K562 (cell line): ENCODE data around the gene E2F3. TPM values are rescaled to one million over a fixed set of nuclear protein-coding genes. Genes with fewer than 3 reads are reported as not detected.

ENCODE experiments used
- ARHGAP35 ChIP-seq: fragments of 450-650 bp; IDR thresholded peaks from 2 replicates; pipeline ENCODE4 v1.6.1; 2018; ENCODE audit not compliant: partially characterized antibody
- CHD2 ChIP-seq: IDR thresholded peaks from 2 replicates; pipeline ENCODE4 v1.6.1; 2011; ENCODE audit warnings: low read depth, low read length
- E2F1 ChIP-seq: sonication (generic); formaldehyde crosslinking; IDR thresholded peaks from 2 replicates; pipeline ENCODE4 v1.8.1; 2023; ENCODE audit warnings: mild to moderate bottlenecking, missing genetic modification reagents, moderate library complexity
- EP400 ChIP-seq: fragments of 450-650 bp; IDR thresholded peaks from 2 replicates; pipeline ENCODE4 v1.6.1; 2017; ENCODE audit warnings: antibody characterized with exemption, mild to moderate bottlenecking, moderate library complexity
- IFI16 ChIP-seq: fragments of 250-450 bp; sonication (Bioruptor Pico); IDR thresholded peaks from 2 replicates; pipeline ENCODE4 v2.1.2; 2022; ENCODE audit warnings: mild to moderate bottlenecking, inconsistent platforms
- L3MBTL2 ChIP-seq: fragments of 450-650 bp; IDR thresholded peaks from 2 replicates; pipeline ENCODE4 v1.6.1; 2016; ENCODE audit warnings: mild to moderate bottlenecking, moderate library complexity
- MAFG ChIP-seq: fragments of 450-650 bp; conservative IDR thresholded peaks from 2 replicates; pipeline ENCODE4 v1.6.1; 2016; ENCODE audit warnings: missing genetic modification characterization, missing compliant biosample characterization
- PRMT5 ChIP-seq: sonication (generic); formaldehyde crosslinking; IDR thresholded peaks from 2 replicates; pipeline ENCODE4 v1.5.0; 2020; ENCODE audit warnings: missing genetic modification reagents
- RNF2 ChIP-seq: sonication (generic); IDR thresholded peaks from 2 replicates; pipeline ENCODE4 v1.6.1; 2016
- SAFB ChIP-seq: fragments of 200-400 bp; formaldehyde crosslinking; IDR thresholded peaks from 2 replicates; pipeline ENCODE4 v1.6.1; 2017; ENCODE audit warnings: low read depth, low read length, borderline replicate concordance
- SOX6 ChIP-seq: fragments of 450-650 bp; IDR thresholded peaks from 2 replicates; pipeline ENCODE4 v1.6.1; 2014; ENCODE audit warnings: mild to moderate bottlenecking
- THRB ChIP-seq: fragments of 450-650 bp; formaldehyde crosslinking; conservative IDR thresholded peaks from 2 replicates; pipeline ENCODE4 v1.4.0; 2022; ENCODE audit warnings: mild to moderate bottlenecking, missing genetic modification characterization
- TOE1 ChIP-seq, 2 experiments: fragments of 450-650 bp in 1 of 2; sonication (generic) in 1 of 2; formaldehyde crosslinking in 1 of 2; IDR thresholded peaks; 2 replicates each; pipeline versions ENCODE4 v1.7.1 to v1.8.0; 2016 to 2022; ENCODE audit warnings: borderline replicate concordance in 2 of 2, mild to moderate bottlenecking in 2 of 2, antibody characterized with exemption in 1 of 2, inconsistent platforms in 1 of 2, low read depth in 1 of 2, missing genetic modification reagents in 1 of 2, moderate library complexity in 1 of 2
- ZNF398 ChIP-seq: fragments of 250-450 bp; sonication (Bioruptor Pico); IDR thresholded peaks from 2 replicates; pipeline ENCODE4 v1.8.0; 2021; ENCODE audit warnings: moderate library complexity, mild to moderate bottlenecking, inconsistent platforms
- polyA plus RNA-seq, 8 experiments: library from polyadenylated mRNA; depleted of rRNA in 4 of 8; stranded (reverse) in 5 of 8; unstranded in 3 of 8; fragments of >200 nt; fragmentation: Nextera tagmentation in 2 of 8; fragmentation: Illumina TruSeq in 1 of 8; extraction: Ambion mirVana in 2 of 8; extraction: Trizol in 1 of 8; gene quantifications; 2 replicates each; pipeline versions ENCODE4 v1.2.1 to v1.2.3, GENCODE V29; 2011 to 2014; ENCODE audit warnings: inconsistent platforms in 1 of 8, missing spikeins in 1 of 8
- total RNA-seq, 7 experiments: library from RNA; depleted of rRNA in 6 of 7; stranded (reverse); fragments of >200 nt in 6 of 7; fragmentation: Illumina TruSeq in 2 of 7; extraction: Trizol in 2 of 7; gene quantifications; 2 replicates each; pipeline versions ENCODE4 v1.2.1 to v1.2.3, GENCODE V29; 2011 to 2021; ENCODE audit warnings: low replicate concordance in 1 of 7
- TF ChIP-seq, protein P1 (sequence below): sonication (generic); formaldehyde crosslinking; IDR thresholded peaks from 2 replicates; pipeline ENCODE4 v1.8.0; 2023; ENCODE audit warnings: missing genetic modification reagents, mild to moderate bottlenecking, borderline replicate concordance

The E2F3 gene
- total and polyA plus RNA-seq, 9 of the 15 experiments (the other 6 are each of a cell fraction or from before 2014, with no cell fraction given): 11.1 to 44.7 (median 27.2) TPM

- TF ChIP-seq, protein P1, sequence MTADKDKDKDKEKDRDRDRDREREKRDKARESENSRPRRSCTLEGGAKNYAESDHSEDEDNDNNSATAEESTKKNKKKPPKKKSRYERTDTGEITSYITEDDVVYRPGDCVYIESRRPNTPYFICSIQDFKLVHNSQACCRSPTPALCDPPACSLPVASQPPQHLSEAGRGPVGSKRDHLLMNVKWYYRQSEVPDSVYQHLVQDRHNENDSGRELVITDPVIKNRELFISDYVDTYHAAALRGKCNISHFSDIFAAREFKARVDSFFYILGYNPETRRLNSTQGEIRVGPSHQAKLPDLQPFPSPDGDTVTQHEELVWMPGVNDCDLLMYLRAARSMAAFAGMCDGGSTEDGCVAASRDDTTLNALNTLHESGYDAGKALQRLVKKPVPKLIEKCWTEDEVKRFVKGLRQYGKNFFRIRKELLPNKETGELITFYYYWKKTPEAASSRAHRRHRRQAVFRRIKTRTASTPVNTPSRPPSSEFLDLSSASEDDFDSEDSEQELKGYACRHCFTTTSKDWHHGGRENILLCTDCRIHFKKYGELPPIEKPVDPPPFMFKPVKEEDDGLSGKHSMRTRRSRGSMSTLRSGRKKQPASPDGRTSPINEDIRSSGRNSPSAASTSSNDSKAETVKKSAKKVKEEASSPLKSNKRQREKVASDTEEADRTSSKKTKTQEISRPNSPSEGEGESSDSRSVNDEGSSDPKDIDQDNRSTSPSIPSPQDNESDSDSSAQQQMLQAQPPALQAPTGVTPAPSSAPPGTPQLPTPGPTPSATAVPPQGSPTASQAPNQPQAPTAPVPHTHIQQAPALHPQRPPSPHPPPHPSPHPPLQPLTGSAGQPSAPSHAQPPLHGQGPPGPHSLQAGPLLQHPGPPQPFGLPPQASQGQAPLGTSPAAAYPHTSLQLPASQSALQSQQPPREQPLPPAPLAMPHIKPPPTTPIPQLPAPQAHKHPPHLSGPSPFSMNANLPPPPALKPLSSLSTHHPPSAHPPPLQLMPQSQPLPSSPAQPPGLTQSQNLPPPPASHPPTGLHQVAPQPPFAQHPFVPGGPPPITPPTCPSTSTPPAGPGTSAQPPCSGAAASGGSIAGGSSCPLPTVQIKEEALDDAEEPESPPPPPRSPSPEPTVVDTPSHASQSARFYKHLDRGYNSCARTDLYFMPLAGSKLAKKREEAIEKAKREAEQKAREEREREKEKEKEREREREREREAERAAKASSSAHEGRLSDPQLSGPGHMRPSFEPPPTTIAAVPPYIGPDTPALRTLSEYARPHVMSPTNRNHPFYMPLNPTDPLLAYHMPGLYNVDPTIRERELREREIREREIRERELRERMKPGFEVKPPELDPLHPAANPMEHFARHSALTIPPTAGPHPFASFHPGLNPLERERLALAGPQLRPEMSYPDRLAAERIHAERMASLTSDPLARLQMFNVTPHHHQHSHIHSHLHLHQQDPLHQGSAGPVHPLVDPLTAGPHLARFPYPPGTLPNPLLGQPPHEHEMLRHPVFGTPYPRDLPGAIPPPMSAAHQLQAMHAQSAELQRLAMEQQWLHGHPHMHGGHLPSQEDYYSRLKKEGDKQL: no peak
- TF ChIP-seq L3MBTL2 (no peak), THRB (CRISPR knock-in tag) (no peak), TOE1 (IDR thresholded peaks at IDR 0.05; ENCODE audit: borderline replicate concordance) (no peak), TOE1 (CRISPR knock-in tag; IDR thresholded peaks at IDR 0.05; ENCODE audit: borderline replicate concordance, low read depth) (no peak), EP400 (peak; percentile 78; the same call in 1 of the 2 replicates), SAFB (0 out of 2 replicates have a peak, but pooled peaks have one; percentile 2), ARHGAP35 (no peak), IFI16 (no peak), SOX6 (no peak), CHD2 (no peak), PRMT5 (CRISPR knock-in tag) (no peak), MAFG (tag) (no peak), RNF2 (peak; percentile 40), ZNF398 (CRISPR knock-in tag) (no peak), E2F1 (CRISPR knock-in tag) (0 out of 2 replicates have a peak, but pooled peaks have one; percentile 25)
Observed at GRCh38 chr6:20403070-20403765, 1.5 kb downstream of the E2F3 start (continued).
